ENCODE data around the gene P2RX4.
"Not testable (repeated sequence)": the region's sequence is repeated elsewhere in the genome, so short reads cannot be mapped to it uniquely, and the experiment has no call there.

The P2RX4 gene

GRCh38 chr12:121187501-121187900 lies 22.4 kb upstream of the P2RX4 start:
- DNase-seq (ENCODE audit: low read depth in 2 of 3, low spot score in 2 of 3): no peak

- DNase-seq (ENCODE audit: low read depth in 2 of 3, low spot score in 2 of 3): no peak
Measured at GRCh38 chr12:121188227-121188626, 21.7 kb upstream of the P2RX4 start.

GRCh38 chr12:121189131-121189530 lies 20.8 kb upstream of the P2RX4 start:
- DNase-seq (ENCODE audit: low read depth in 2 of 3, low spot score in 2 of 3): no peak

- DNase-seq (ENCODE audit: low read depth in 2 of 3, low spot score in 2 of 3): no peak
Measured at GRCh38 chr12:121189619-121190155, 20.2 kb upstream of the P2RX4 start.

GRCh38 chr12:121190523-121191031 lies 19.4 kb upstream of the P2RX4 start:
- DNase-seq (ENCODE audit: low read depth in 2 of 3, low spot score in 2 of 3): no peak

- no peak for DNase-seq (ENCODE audit: low read depth in 2 of 3, low spot score in 2 of 3)
Measured at GRCh38 chr12:121191151-121191550, 18.8 kb upstream of the P2RX4 start.

GRCh38 chr12:121196902-121197301 lies 13.0 kb upstream of the P2RX4 start:
- DNase-seq (ENCODE audit: low read depth in 2 of 3, low spot score in 2 of 3): no peak

GRCh38 chr12:121198949-121199348 lies 11.0 kb upstream of the P2RX4 start:
- DNase-seq (ENCODE audit: low read depth in 2 of 3, low spot score in 2 of 3): no peak

GRCh38 chr12:121201140-121201539 lies 8.8 kb upstream of the P2RX4 start:
- DNase-seq (ENCODE audit: low read depth in 2 of 3, low spot score in 2 of 3): not testable (repeated sequence)

- no peak for DNase-seq (ENCODE audit: low read depth in 2 of 3, low spot score in 2 of 3)
Measured at GRCh38 chr12:121202407-121203355, 7.2 kb upstream of the P2RX4 start.

GRCh38 chr12:121203482-121203881 lies 6.4 kb upstream of the P2RX4 start:
- DNase-seq (ENCODE audit: low read depth in 2 of 3, low spot score in 2 of 3): no peak

- no peak for DNase-seq (ENCODE audit: low read depth in 2 of 3, low spot score in 2 of 3)
Measured at GRCh38 chr12:121205491-121205890, 4.4 kb upstream of the P2RX4 start.

GRCh38 chr12:121208571-121208970 lies 1.4 kb upstream of the P2RX4 start:
- DNase-seq (ENCODE audit: low read depth in 2 of 3, low spot score in 2 of 3): not testable (repeated sequence)

GRCh38 chr12:121209221-121209620 lies 708 bp upstream of the P2RX4 start:
- no peak for DNase-seq (ENCODE audit: low read depth in 2 of 3, low spot score in 2 of 3)

- DNase-seq (ENCODE audit: low read depth in 2 of 3, low spot score in 2 of 3): no peak
Measured at GRCh38 chr12:121212875-121213274, 2.9 kb downstream of the P2RX4 start.

- DNase-seq (ENCODE audit: low read depth in 2 of 3, low spot score in 2 of 3): no peak
Measured at GRCh38 chr12:121214166-121214777, 4.3 kb downstream of the P2RX4 start.

- no peak for DNase-seq (ENCODE audit: low read depth in 2 of 3, low spot score in 2 of 3)
Measured at GRCh38 chr12:121214855-121215745, 5.2 kb downstream of the P2RX4 start.

- no peak for DNase-seq (ENCODE audit: low read depth in 2 of 3, low spot score in 2 of 3)
Measured at GRCh38 chr12:121216102-121216501, 6.2 kb downstream of the P2RX4 start.

GRCh38 chr12:121217063-121217462 lies 7.1 kb downstream of the P2RX4 start:
- no peak for DNase-seq (ENCODE audit: low read depth in 2 of 3, low spot score in 2 of 3)

GRCh38 chr12:121217761-121218160 lies 7.8 kb downstream of the P2RX4 start:
- DNase-seq (ENCODE audit: low read depth in 2 of 3, low spot score in 2 of 3): no peak
